Measurements from ENCODE around the gene CFAP47. TPM values are rescaled to one million over a fixed set of nuclear protein-coding genes. Genes with fewer than 3 reads are reported as not detected.

The CFAP47 gene
- total RNA-seq, 1 experiment from 2014 or later = not detected

Small RNAs within 50 kb of the gene (small RNA-seq; reads per million reads assigned to genes)
- gene RNU6-641P = not detected

Other genes with a start within 250 kb of the CFAP47 start
- gene MAGEB16, start 121.4 kb upstream of the CFAP47 start, total RNA-seq (2014; rRNA removed; shearing (Covaris generic)) = not detected in 2 replicates

All from HT-29 (cell line).